Measurements from ENCODE around the gene CALML5.

Gene CALML5

DNA sequence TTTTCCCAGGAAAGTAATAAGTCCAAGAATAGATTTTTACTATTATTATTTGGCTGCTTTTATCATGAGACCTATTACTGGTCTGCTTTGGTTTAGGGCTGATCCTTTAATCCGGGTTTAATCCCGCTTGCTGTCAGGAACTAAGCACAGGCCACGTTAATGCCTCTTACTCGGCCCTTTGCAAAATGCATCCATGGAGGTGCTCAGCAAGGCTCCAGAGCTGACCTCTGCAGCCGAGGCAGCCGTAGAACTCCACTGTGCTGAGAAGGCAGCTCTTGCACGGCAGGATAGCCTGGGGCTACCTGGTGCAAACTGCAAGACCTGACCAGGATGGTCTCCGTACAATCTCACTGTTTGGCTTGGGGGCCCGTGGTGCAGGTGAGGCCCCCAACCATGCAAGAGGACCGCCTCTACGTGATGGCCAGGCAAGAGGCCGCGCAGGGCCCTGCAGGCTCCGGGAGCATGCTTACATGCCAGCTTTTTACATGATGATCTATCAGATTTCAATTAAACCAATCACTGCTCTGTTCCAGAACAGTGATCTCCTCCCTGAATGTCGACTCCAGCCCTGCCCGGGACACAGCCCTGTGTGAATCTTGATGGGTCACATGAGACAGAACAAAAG is 15.0 kb upstream of the CALML5 start:
- DNase-seq = no peak

GRCh38 chr10:5512881-5513612 is 13.7 kb upstream of the CALML5 start:
- DNase-seq = no peak

DNA sequence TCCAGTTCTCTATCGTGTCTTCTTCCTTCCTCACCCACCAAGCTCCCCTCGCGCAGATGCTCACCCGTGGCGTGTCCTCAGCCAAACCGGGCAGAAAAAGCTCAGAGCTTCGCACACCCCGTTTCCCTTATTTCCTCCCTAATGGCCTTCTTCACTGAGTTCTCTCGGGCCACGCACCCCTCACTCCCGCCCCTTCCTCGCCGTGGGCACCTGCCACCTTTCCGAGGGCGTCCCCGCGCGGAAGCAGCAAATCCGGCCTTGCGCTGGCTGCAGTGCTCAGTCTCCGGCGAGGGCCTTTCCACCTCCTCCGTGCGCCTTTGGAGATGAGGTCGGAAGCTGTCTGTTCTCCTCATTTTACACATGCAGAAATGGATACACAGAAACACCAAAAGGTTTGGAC is 13.0 kb upstream of the CALML5 start:
- no peak for DNase-seq

DNA sequence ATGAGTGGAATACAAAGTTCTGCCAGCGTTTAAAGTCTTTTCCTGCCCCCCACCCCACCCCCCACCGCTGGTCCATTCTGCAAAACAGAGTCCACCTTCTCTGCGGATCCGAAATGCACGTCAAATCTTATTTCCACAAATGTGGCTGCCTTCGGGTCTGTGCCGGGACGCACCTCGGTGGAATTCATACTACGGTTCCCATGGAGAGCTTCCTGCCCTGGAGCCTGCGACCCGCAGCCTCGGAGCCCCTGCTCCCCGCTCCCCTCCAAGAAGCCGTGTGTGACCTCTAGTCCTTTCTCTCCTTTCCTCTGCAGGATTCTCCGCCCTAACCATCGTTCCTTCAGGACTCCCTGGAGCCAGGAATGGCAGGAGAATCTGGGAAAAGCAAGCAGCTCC is 12.5 kb upstream of the CALML5 start:
- no peak for DNase-seq

GRCh38 chr10:5511231-5511884 is 12.0 kb upstream of the CALML5 start:
- no peak for DNase-seq

DNA sequence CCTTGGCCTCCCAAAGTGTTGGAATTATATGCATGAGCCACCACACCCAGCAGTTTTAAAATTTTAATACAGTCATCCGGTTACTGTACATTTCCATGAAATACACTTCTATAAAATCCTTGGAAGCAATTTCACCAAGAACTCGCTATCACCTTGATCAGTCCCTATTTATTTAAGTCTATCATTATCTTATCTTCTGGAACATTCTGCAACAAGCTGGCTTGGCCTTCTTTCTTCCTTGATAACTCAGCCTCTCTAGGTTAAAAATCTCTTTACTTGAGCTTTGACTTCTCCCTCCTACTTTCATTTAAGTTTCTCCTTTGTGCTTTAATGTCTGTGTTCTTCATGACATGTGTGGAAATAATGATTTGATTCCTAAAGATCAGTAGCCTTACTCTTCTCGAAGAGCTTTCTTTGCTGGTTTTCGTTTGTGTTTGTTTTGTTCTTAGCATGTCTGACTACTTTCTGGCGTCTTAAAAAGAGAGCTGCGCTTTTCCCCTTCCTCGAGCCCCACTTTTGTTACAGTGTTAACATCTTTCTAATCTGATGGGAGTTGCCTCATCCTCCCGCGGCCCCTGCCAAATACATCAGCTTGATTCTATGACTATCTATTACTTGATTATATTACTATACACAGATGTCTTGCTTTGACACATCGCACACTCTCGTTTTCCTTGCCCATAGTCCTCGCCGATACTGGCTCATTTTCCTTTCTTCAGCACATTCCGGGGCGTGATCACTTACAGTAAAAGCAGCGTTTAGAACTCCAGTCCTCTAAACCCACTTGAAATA is 11.1 kb upstream of the CALML5 start:
- no peak for DNase-seq

DNA sequence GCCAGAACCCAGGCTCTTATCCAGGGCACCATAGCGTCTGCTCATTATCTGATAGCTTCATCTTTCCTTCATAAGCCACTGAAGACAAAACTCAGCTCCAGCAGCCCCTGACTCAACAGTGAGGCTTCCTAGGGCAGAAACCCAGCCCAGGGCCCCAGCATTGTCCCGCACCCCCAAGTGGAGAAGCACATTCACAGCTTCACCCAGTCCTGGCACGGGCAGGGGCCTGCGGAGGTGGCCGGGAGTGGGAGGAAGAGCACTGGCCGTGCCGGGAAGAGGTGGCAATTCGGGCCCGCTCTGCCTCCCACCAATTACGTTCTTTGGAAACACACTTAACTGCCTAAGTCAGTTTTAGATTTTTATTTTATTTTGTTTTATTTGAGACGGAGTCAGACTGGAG is 10.3 kb upstream of the CALML5 start:
- DNase-seq = no peak

DNA sequence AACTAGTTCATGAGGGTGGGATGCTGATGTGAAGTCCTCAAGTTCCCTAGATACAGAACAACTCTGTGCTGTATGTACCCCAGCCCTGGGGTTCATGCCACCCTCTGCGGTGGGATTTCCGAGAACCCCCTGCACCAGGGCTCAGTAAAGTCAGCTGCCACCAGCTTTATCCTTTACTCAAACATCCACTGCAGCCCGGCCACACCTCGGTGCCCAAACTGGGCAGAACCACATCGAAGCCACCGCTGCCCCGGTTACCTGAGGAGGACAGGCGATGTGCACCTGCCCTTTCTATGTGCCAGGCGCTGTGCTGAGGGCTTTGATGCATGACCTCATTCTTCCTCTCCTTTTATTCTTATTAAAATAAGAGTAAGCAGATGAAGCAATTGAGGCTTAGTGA is 9.9 kb upstream of the CALML5 start:
- no peak for DNase-seq

- DNase-seq = peak; percentile 5
Measured at GRCh38 chr10:5508786-5509185, 9.4 kb upstream of the CALML5 start.

DNA sequence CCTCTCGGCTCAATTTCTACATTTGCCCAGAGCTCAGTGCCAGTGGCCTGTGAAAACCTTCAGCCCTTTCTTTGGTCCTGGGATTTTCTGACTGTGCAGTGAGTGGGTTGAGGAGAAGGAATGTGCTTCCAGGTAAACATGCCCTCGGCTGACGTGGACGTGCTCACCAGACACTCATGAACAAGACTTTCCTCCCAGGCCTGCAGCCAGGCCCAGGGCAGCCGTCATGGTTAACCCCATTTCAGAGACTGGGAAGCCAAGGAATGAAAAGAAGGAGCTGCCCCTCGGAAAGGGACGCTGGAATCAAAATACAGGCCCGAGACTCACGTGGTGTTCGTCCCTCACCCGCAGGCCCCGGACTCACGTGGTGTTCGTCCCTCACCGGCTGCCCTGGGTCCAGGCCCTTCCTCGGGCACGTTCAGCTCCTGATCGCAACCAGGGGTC is 8.8 kb upstream of the CALML5 start:
- DNase-seq = no peak

GRCh38 chr10:5507649-5508131 is 8.3 kb upstream of the CALML5 start:
- DNase-seq = no peak

GRCh38 chr10:5506751-5507648 is 7.6 kb upstream of the CALML5 start:
- DNase-seq = no peak

DNA sequence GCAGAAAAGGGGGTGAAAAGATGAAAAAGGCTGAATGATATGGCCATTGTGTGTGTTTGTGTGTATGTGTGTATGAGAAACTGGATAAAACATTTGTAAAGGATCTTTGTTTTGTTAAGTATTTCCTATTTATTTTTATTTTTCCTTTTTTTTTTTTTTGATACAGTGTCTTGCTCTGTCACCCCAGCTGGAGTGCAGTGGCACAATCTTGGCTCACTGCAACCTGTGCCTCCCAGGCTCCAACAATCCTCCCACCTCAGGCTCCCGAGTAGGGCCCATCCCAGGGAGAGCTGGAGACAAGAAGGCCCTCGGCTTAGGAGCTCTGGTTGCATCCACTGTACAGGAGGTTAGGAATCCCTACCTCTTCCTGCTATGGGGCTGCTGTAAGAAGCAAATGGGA is 6.9 kb upstream of the CALML5 start:
- no peak for DNase-seq

DNA sequence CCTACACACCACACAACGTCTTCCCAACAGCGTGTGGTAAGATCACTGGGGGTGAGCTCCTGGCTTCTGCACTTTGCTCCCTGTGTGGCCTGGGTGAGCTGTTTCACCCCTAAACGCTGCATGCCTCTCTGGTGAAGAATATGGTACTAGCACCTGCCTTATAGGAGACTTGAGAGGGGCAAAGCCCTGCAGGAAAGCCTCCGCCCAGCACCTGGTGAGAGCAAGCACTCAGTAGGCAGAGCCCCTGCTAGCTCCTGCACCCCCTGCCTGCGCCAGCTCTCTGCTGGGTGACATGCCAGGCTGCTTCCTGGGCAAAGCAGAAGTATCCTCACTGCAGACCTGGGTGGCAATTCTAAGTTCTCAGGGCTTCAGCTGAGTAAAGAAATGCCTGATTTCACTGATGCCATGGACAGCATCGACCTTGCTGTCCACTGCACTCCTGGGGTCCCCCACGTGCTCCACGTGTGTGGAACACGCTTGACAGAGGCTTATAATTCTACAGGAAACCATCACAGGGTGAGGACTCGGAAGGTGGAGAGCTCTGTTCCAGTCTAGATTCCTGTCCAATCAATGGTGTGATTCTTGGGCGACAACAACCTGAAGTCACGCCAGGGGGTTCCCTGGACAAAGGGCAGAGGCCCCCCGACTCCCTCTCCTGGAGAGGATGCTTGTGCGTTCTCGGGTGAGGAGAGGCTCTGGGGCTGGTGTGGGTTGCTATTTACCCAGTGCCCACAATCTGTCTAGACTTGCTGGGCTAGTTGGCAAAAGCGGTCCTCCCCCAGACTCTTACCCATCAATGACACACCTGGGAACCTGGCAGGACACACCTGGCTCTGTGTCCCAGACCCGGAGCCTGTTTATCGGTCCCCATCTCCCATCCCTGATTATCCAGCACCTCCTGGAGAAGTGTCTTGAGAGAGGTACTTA is 5.0 kb upstream of the CALML5 start:
- DNase-seq = peak; percentile 64

- DNase-seq = no peak
Measured at GRCh38 chr10:5503477-5503835, 4.1 kb upstream of the CALML5 start.

DNA sequence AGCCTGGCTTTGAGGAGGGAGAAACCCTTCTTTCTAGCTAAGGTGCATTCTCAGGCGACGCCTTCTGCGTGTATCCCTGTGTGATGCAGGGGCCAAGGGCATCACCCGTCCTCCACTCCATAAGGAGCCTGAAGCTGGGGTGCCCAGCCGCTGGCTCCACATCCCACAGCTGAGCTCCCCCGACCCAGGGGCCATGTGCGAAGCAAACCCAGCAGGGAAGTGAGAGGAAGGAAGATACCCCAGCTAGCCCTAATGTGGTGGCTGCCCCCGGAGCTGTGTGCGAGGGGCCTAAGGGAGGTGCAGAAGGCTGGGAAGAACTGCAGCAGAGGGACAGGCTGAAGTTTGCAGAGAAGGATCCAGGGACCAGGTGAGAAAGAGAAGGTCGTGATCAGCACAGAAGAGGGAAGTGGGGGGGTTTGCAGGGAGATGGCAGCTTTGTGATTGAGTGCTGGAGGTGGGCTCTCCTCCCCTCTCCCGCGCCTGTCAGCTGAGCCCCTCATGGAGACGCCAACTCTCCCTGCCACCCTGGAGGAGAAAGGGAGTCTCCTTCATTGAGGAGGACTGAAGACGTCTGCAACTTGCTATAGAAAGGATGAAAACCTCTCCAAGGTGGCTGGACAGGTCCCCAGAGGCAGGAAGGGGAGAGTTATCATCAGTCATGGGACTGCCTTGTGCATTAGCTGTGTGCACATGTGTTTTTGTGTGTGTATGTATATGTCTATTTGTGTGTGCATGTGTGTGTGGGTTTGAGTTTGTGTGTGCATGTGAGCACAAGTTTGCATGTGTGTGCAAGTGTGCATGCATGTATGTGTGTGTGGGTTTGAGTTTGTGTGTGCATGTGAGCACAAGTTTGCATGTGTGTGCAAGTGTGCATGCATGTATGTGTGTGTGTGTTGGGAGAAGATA is 3.5 kb upstream of the CALML5 start:
- DNase-seq = no peak

- DNase-seq = no peak
Measured at GRCh38 chr10:5502061-5502521, 2.7 kb upstream of the CALML5 start.

- DNase-seq = no peak
Measured at GRCh38 chr10:5500910-5501309, 1.5 kb upstream of the CALML5 start.

- DNase-seq = no peak
Measured at GRCh38 chr10:5500162-5500670, 846 bp upstream of the CALML5 start.

Measured in NCI-H69 (cell line).